NOMO-1 (cell line): ENCODE measurements around the gene CELF3.
"Not testable (repeated sequence)": the region's sequence is repeated elsewhere in the genome, so short reads cannot be mapped to it uniquely, and the experiment has no call there.

Experiments
- DNase-seq, 2 experiments: peaks; one replicate each; lab custom pipeline; 2025; ENCODE audit not compliant: unreplicated experiment in 2 of 2; lab: John Stamatoyannopoulos, UW

The CELF3 gene

DNA sequence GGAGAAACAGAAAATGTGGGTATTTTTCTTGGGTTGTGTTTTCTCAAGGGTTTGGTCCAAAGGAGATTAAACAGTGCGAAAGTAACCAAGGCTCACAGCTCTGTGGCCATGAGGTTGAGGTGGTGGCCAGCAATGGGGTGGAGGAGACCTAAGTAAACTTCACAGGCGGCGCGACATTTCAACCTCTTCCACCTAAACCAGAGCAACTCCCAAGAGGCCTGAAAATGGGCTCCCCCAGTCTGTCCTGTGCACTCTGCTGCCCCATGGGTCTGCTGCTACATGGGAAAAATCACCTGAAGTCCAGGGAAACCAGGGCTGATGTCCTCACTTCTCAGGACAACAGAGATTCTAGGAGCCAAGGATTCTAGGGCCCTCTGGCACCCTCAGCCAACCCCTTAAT lies 12.4 kb downstream of the CELF3 start:
- no peak for DNase-seq

- DNase-seq: no peak
Observed at GRCh38 chr1:151703813-151704212, 12.8 kb downstream of the CELF3 start.

DNA sequence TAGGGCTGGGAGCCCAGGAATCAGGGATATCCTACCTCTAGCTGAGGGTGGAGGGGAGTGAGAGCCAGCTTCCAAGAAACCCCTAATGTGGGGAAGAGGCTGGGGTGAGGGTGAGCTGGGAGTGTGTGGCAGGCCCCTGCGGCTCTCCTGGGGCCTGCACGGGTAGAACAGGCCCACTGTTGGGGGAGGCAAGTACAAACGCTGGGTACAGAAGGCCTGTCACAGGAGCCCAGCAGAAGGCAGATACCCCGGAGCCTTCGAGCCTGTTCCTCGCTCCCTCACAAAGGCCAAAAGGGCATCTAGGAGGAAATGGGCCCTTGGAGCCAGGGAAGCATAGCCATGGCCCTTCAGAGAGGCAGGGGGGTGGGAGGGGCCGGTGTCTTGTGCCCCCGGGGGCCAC lies 13.7 kb downstream of the CELF3 start:
- no peak for DNase-seq

GRCh38 chr1:151701515-151701914 lies 15.1 kb downstream of the CELF3 start:
- DNase-seq: no peak

- DNase-seq: no peak
Observed at GRCh38 chr1:151693057-151693651, 23.4 kb downstream of the CELF3 start.

- DNase-seq: peak; percentile 15 to 68
Observed at GRCh38 chr1:151692226-151692625, 24.4 kb downstream of the CELF3 start.

GRCh38 chr1:151689494-151689893 lies 27.1 kb downstream of the CELF3 start:
- DNase-seq: no peak

GRCh38 chr1:151686561-151686960 lies 30.0 kb downstream of the CELF3 start:
- DNase-seq: no peak

DNA sequence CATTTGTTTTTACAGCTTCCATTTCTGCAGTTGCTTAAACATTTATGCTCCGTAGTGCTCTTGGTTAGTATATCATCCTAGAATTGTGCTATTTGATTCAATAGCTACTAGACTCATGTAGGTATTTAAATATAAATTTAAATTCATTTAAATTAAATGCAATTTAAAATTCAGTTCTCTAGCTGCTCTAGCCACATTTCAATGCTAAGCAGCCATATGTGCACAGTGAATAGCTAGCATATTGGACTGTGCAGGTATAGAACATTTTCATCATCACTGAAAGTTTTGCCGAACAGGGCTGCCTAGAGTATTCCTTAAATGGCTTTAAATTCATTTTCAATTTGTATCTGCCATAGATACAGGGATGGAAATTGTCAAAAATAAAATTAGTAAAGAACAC lies 32.5 kb downstream of the CELF3 start:
- no peak for DNase-seq

GRCh38 chr1:151682901-151683300 lies 33.7 kb downstream of the CELF3 start:
- DNase-seq: not testable (repeated sequence)

GRCh38 chr1:151681923-151682322 lies 34.7 kb downstream of the CELF3 start:
- DNase-seq: no peak

DNA sequence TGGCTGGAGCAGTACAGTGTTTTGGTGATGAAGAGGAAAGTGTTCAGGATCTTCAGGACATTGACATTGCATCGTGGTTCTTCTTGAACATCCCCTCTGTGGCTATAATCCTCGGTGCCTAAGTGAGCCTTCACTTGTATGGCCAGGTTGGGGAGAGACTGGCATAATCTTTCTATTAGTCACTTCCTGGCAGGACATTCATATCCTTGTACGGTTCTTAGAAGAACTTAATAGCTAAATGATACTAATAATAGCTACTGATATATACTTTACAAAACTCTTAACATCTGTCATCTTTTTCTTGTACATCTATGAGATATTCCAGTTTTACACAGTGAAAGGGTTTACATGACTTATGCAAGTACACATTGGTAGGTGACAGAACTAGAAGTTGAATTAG lies 35.8 kb downstream of the CELF3 start:
- no peak for DNase-seq

DNA sequence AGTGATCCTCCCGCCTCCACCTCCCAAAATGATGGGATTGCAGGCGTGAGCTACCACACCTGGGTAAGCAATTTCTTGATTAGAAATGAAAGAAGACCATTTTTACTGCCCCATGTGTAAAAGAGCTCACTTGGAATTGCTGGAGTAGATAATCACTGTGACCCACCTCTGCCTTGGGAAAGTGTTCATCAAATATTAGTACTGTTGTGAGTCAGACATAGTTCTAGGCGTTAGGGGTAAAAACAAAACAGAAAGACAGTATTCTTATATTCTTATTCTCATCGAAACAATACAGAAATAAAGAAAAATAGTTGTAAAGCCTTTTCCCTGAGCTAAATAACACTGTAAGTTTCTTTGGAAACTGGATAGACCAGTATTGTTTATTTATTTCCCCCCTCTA lies 36.2 kb downstream of the CELF3 start:
- DNase-seq: no peak

DNA sequence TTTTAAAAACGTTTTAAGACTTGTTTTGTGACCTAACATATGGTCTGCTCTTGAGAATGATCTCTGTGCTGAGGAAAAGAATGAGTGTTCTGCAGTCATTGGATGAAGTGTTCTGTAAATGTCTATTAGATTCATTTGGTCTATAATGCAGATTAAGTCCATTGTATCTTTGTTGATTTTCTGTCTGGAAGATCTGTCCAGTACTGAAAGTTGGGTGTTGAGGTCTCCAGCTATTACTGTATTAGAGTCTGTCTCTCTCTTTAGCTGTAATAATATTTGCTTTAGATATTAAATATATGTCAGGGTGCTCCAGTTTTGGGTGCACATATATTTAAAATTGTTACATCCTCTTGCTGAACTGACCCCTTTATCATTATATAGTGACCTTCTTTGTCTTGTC lies 43.2 kb downstream of the CELF3 start:
- DNase-seq: no peak

- not testable (repeated sequence) for DNase-seq
Observed at GRCh38 chr1:151670036-151670675, 46.4 kb downstream of the CELF3 start.

GRCh38 chr1:151668090-151668489 lies 48.5 kb downstream of the CELF3 start:
- DNase-seq: no peak

GRCh38 chr1:151661751-151662150 lies 54.9 kb downstream of the CELF3 start:
- DNase-seq: peak; percentile 30 to 94

DNA sequence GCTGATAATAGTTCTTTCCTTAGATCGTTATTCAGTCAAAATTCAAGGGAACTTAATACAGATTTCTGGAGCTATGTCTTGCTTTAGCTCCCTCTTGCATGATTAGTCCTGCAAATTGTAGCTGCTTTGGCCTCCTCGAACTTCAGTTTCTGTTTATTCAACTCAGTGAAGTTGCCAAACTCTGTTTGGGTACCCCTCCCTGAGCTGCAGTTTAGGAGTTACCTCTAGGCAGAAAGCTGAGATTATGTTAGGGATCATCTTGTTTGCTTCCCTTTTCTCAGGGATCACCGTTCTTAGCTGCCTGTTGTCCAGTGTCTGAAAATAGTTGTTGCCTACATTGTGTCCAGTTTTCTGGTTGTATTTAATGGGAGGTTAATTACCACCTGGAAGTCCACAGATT lies 61.2 kb downstream of the CELF3 start:
- peak in 1 of 2 experiments; percentile 48 for DNase-seq

- peak; percentile 12 to 60 for DNase-seq
Observed at GRCh38 chr1:151653397-151653796, 63.2 kb downstream of the CELF3 start.
